Measurements from ENCODE around the gene LIN7C. TPM values are rescaled to one million over a fixed set of nuclear protein-coding genes. Genes with fewer than 3 reads are reported as not detected.

The LIN7C gene
- total RNA-seq, 5 donors from 2014 or later (not counting 1 experiment from before 2014, with no cell fraction given), result 19.8 to 27.3 (median 24.9) TPM

- Mint-ChIP-seq H3K27me3 (peaks cover 21 to 24% of the 10 kb centered on the region in 2 donors), H3K27ac (peak overlapping the region; percentile 34 to 58)
Observed at GRCh38 chr11:27470826-27471588, 35.6 kb downstream of the LIN7C start.

GRCh38 chr11:27470166-27470565 lies 36.4 kb downstream of the LIN7C start:
- Mint-ChIP-seq H3K9me3 (no peaks in the 10 kb centered on the region), H3K27ac (no peak overlapping the region), H3K4me1 (peaks cover 17 to 23% (median 18%) of the 10 kb centered on the region in 3 donors), H3K36me3 (no peaks in the 10 kb centered on the region), H3K27me3 (peaks cover 21 to 30% of the 10 kb centered on the region in 2 donors), H3K4me3 (peak overlapping the region in 2 of 3 donors; percentile 83 to 86)
- no peak overlapping the region for H3K4me3 ChIP-seq (ENCODE audit: control insufficient read depth in 1 of 2, extremely low read depth in 1 of 2, low read length in 1 of 2)
- WGBS (ENCODE audit: insufficient coverage), result 100% methylated on average over 2 of the region's 3 CpGs
- POLR2A ChIA-PET, result no interaction called here
- H3K27ac ChIP-seq (ENCODE audit: low read length), result no peak overlapping the region
- DNase-seq (no peak), ATAC-seq (replicated peaks in 1 of 4) (no peak)
- H3K27me3 ChIP-seq (replicated peaks in 1 of 2; ENCODE audit: control insufficient read depth in 2 of 2, extremely low read depth in 1 of 2, insufficient read depth in 2 of 2, low read length in 1 of 2), result peaks cover 0 to 13% of the 10 kb centered on the region in 2 experiments
- H3K36me3 ChIP-seq (ENCODE audit: control insufficient read depth in 2 of 2, extremely low read depth in 1 of 2, insufficient read depth in 1 of 2, low read length in 1 of 2), result no peaks in the 10 kb centered on the region
- CTCF ChIA-PET, result no interaction called here
- H3K4me1 ChIP-seq (ENCODE audit: control insufficient read depth in 1 of 2, extremely low read depth in 1 of 2, insufficient read depth in 2 of 2, low read length in 2 of 2), result peaks cover 2 to 13% of the 10 kb centered on the region in 2 experiments
- H3K9me3 ChIP-seq, result no peaks in the 10 kb centered on the region

More at GRCh38 chr11:27470826-27471588, 35.6 kb downstream of the LIN7C start:
- peak overlapping the region; percentile 83 to 86 (median 84) for H3K4me3 Mint-ChIP-seq
- Histone ChIP-seq H3K27ac (ENCODE audit: low read length) (no peak overlapping the region), H3K4me3 (ENCODE audit: control insufficient read depth in 1 of 2, extremely low read depth in 1 of 2, low read length in 1 of 2) (peak overlapping the region; percentile 45 to 75), H3K9me3 (no peaks in the 10 kb centered on the region), H3K27me3 (replicated peaks in 1 of 2; ENCODE audit: control insufficient read depth in 2 of 2, extremely low read depth in 1 of 2, insufficient read depth in 2 of 2, low read length in 1 of 2) (peaks cover 0 to 13% of the 10 kb centered on the region in 2 experiments), H3K36me3 (ENCODE audit: control insufficient read depth in 2 of 2, extremely low read depth in 1 of 2, insufficient read depth in 1 of 2, low read length in 1 of 2) (no peaks in the 10 kb centered on the region), H3K4me1 (ENCODE audit: control insufficient read depth in 1 of 2, extremely low read depth in 1 of 2, insufficient read depth in 2 of 2, low read length in 2 of 2) (peaks cover 2 to 13% of the 10 kb centered on the region in 2 experiments)
- CTCF ChIA-PET, result interaction anchor here (0.6 to 2.6 kb wide), 2 partner anchors 25 to 27 kb away, joined by 3 to 13 read pairs; no protein-coding TSS in a partner anchor
- DNase-seq (peak in 3 of 35 experiments; percentile 2 to 11 (median 3)), ATAC-seq (replicated peaks in 1 of 4) (no peak)
- H3K36me3 Mint-ChIP-seq, result no peaks in the 10 kb centered on the region
- no peaks in the 10 kb centered on the region for H3K9me3 Mint-ChIP-seq
- H3K4me1 Mint-ChIP-seq, result peaks cover 17 to 23% (median 18%) of the 10 kb centered on the region in 3 donors
- POLR2A ChIA-PET, result no interaction called here
- 43% methylated on average over 19 of the region's 21 CpGs for WGBS (ENCODE audit: insufficient coverage)

DNA sequence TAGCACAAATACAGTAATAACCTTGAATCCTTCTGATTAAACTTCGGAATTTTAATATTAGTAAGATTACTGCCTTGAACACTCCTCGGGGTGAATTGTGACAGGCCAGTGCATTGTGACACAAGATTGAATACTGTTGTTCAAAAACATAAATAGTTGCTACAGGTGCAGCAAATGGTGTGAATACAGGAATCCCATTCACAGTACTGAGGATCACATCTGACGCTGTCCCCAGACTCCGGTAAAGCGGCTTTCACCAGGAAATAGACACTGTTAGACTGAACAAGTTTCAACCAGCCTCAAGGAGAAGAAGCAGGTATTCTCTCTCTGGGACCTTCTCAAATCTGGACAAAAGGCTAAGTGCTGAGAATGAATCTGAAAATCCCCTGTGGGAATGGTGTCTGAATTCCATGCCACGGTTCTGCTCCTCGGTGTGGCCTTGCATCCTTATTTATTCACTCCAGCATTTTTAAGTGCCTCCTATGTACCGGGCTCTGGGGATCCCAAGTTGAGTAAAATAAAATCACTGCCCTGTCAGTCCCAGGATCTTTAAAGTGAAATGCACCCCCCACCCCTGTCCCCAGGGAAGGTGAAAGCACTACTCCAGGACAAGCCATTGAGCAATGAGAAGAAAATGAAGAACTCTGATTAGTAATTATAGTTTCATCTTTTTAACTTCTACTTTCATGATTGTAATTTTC lies 37.4 kb downstream of the LIN7C start:
- H3K4me1 Mint-ChIP-seq, result peaks cover 17 to 23% (median 18%) of the 10 kb centered on the region in 3 donors
- ChIA-PET CTCF (interaction anchor here (1.2 to 1.3 kb wide), 2 partner anchors 15 to 28 kb away, joined by 3 to 6 read pairs; no protein-coding TSS in a partner anchor), POLR2A (no interaction called here)
- H3K27ac ChIP-seq (ENCODE audit: low read length), result no peak overlapping the region
- no peaks in the 10 kb centered on the region for H3K9me3 Mint-ChIP-seq
- H3K27me3 ChIP-seq (replicated peaks in 1 of 2; ENCODE audit: control insufficient read depth in 2 of 2, extremely low read depth in 1 of 2, insufficient read depth in 2 of 2, low read length in 1 of 2), result peaks cover 0 to 13% of the 10 kb centered on the region in 2 experiments
- no peak overlapping the region for H3K27ac Mint-ChIP-seq
- H3K4me1 ChIP-seq (ENCODE audit: control insufficient read depth in 1 of 2, extremely low read depth in 1 of 2, insufficient read depth in 2 of 2, low read length in 2 of 2), result peaks cover 2 to 13% of the 10 kb centered on the region in 2 experiments
- no peaks in the 10 kb centered on the region for H3K36me3 Mint-ChIP-seq
- no peak overlapping the region for H3K4me3 ChIP-seq (ENCODE audit: control insufficient read depth in 1 of 2, extremely low read depth in 1 of 2, low read length in 1 of 2)
- DNase-seq (no peak), ATAC-seq (replicated peaks in 1 of 4) (no peak)
- no peak overlapping the region for H3K4me3 Mint-ChIP-seq
- H3K36me3 ChIP-seq (ENCODE audit: control insufficient read depth in 2 of 2, extremely low read depth in 1 of 2, insufficient read depth in 1 of 2, low read length in 1 of 2), result no peaks in the 10 kb centered on the region
- H3K9me3 ChIP-seq, result no peaks in the 10 kb centered on the region
- peaks cover 21 to 32% of the 10 kb centered on the region in 2 donors for H3K27me3 Mint-ChIP-seq
- WGBS (ENCODE audit: insufficient coverage), result 100% methylated on average over 3 of the region's 8 CpGs

DNA sequence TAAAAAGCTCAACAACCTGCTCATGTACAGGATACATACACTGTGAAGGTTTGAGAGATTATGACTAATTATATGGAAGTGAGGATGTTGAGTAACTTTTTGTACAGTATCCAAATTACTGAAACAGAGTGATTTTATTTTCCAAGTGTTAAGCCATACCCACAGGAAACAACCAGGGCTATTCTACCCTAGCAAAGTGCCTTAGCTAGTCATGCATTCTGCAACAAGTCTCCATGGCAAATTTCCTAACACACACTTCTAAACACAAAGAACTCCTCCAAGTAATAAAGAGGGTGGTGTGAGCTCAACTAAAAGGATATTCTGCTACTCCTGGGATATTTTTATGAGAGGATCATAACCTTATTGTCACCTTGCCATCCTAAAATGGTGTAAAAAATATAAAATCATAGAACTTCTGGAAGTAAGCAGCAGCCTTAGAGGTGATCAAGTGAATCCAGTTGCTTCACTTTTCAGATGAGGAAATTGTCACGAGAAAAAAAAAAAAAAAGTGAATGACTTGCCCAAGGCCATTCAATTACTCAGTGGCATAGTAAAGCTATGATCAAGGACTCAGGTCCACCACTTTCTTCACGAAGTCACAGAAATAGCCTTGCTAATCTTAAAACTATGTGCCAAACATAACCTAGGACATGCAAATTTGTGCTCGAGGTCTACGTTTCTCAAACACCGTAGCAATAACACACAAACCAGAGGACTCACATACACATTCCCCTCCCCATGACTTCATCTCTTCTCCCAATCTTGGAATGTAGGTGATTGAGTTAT lies 38.2 kb downstream of the LIN7C start:
- Mint-ChIP-seq H3K36me3 (no peaks in the 10 kb centered on the region), H3K27me3 (peaks cover 19 to 35% of the 10 kb centered on the region in 2 donors), H3K4me3 (no peak overlapping the region), H3K9me3 (no peaks in the 10 kb centered on the region), H3K4me1 (peaks cover 17 to 22% (median 17%) of the 10 kb centered on the region in 3 donors), H3K27ac (no peak overlapping the region)
- peaks cover 0 to 13% of the 10 kb centered on the region in 2 experiments for H3K27me3 ChIP-seq (replicated peaks in 1 of 2; ENCODE audit: control insufficient read depth in 2 of 2, extremely low read depth in 1 of 2, insufficient read depth in 2 of 2, low read length in 1 of 2)
- peaks cover 2 to 13% of the 10 kb centered on the region in 2 experiments for H3K4me1 ChIP-seq (ENCODE audit: control insufficient read depth in 1 of 2, extremely low read depth in 1 of 2, insufficient read depth in 2 of 2, low read length in 2 of 2)
- WGBS (ENCODE audit: insufficient coverage), result 90% methylated on average over 3 of the region's 5 CpGs
- H3K27ac ChIP-seq (ENCODE audit: low read length), result no peak overlapping the region
- H3K9me3 ChIP-seq, result no peaks in the 10 kb centered on the region
- POLR2A ChIA-PET, result no interaction called here
- ATAC-seq (replicated peaks in 1 of 4) (no peak), DNase-seq (no peak)
- H3K36me3 ChIP-seq (ENCODE audit: control insufficient read depth in 2 of 2, extremely low read depth in 1 of 2, insufficient read depth in 1 of 2, low read length in 1 of 2), result no peaks in the 10 kb centered on the region
- CTCF ChIA-PET, result interaction anchor here (1.2 to 1.3 kb wide), 2 partner anchors 15 to 28 kb away, joined by 3 to 6 read pairs; no protein-coding TSS in a partner anchor
- no peak overlapping the region for H3K4me3 ChIP-seq (ENCODE audit: control insufficient read depth in 1 of 2, extremely low read depth in 1 of 2, low read length in 1 of 2)

GRCh38 chr11:27467181-27467913 lies 39.2 kb downstream of the LIN7C start:
- no peaks in the 10 kb centered on the region for H3K36me3 Mint-ChIP-seq
- no peak overlapping the region for H3K27ac Mint-ChIP-seq
- WGBS (ENCODE audit: insufficient coverage), result 92% methylated on average over 4 of the region's 13 CpGs
- peaks cover 14% of the 10 kb centered on the region in 3 donors for H3K4me1 Mint-ChIP-seq
- Histone ChIP-seq H3K4me3 (ENCODE audit: control insufficient read depth in 1 of 2, extremely low read depth in 1 of 2, low read length in 1 of 2) (no peak overlapping the region), H3K27me3 (replicated peaks in 1 of 2; ENCODE audit: control insufficient read depth in 2 of 2, extremely low read depth in 1 of 2, insufficient read depth in 2 of 2, low read length in 1 of 2) (peaks cover 0 to 11% of the 10 kb centered on the region in 2 experiments), H3K9me3 (no peaks in the 10 kb centered on the region), H3K4me1 (ENCODE audit: control insufficient read depth in 1 of 2, extremely low read depth in 1 of 2, insufficient read depth in 2 of 2, low read length in 2 of 2) (peaks cover 2 to 10% of the 10 kb centered on the region in 2 experiments), H3K27ac (ENCODE audit: low read length) (no peak overlapping the region), H3K36me3 (ENCODE audit: control insufficient read depth in 2 of 2, extremely low read depth in 1 of 2, insufficient read depth in 1 of 2, low read length in 1 of 2) (no peaks in the 10 kb centered on the region)
- H3K9me3 Mint-ChIP-seq, result no peaks in the 10 kb centered on the region
- H3K4me3 Mint-ChIP-seq, result no peak overlapping the region
- ATAC-seq (replicated peaks in 1 of 4) (no peak), DNase-seq (no peak)
- H3K27me3 Mint-ChIP-seq, result peaks cover 18 to 38% of the 10 kb centered on the region in 2 donors
- ChIA-PET POLR2A (no interaction called here), CTCF (no interaction called here)

All from T-cell (primary cell).